Stimulated activated CD8-positive, alpha-beta memory T cell treated with anti-CD3 and anti-CD28 coated beads, Interleukin-12 subunit alpha, Interleukin-12 subunit beta, amount 100 ng/mL, for 24 hours (primary cell): Measurements from ENCODE around the gene XPO6.

Experiments
- DNase-seq: peaks from one replicate; pipeline ENCODE4 v3.0.0-alpha.2; 2020; ENCODE audit errors: extremely low read depth

XPO6 gene

DNA sequence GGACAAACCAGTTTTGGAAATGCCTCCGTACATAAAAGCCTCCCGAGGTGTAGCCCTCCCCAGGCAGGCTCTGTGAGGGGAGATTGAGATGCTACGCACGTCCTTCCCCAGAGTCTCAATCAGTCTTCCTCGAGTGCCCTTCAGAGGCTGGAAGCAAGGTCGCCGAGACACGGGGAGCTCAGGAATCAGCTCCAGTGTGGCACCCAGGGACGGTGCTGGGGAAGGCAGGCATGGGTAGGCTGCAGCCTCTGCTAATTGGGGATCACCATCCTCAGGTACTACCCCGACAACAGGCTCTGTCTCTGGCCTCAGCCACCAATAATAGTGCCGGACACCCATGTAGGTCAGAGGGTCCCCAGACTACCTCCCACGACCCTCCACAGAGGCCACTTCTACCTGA lies 120.1 kb downstream of the XPO6 start:
- no peak for DNase-seq

DNA sequence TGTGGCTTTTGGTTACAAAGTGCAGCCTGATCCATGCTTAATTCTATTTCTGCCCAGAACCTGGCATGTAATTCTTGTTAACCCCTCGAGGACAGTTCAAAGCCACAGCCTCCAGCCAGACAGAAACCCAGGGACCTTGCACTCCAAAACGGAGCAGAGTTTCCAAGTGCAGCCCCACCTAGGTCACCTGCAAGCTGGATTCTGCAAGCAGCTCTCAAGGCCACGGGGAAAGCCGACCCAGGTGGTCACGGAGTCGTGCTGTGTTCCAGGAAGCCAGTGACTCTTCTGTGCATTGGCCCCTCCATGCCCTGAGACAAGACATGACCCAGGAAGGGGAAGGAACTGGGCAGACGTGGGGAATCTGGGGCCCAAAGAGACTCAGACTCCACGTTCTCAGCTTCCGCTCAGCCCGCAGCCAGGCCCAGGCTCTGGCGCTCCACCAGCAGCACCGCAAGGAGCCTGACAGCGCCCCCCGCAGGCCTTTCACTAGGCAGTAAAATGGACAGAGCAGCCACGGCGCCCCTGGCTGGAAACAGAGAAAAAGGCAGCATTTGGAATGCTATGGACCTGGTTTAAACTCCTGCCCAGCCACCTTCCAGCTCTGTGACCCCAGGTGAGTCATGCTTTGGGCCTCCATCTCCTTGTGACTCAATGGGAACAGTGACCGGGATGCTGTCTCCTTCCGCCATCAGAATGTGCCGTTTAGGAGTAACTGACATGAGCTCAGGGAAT lies 121.0 kb downstream of the XPO6 start:
- DNase-seq: no peak

DNA sequence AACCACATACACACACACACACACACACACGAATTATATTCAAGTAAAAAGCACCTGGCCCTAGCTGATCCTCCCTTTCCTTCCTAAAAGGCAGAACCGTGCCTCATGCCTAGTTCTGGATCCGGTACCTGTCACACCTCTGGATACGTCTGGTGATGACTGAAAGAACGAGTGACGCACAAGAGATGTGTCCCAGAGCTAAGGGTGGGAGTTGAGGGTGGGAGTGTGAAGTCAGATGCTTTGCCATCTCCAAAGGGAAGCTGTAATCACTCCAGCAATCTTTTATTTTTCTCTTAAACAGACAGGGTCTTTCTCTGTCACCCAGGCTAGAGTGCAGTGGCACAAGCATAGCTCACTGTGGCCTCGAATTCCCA lies 121.8 kb downstream of the XPO6 start:
- no peak for DNase-seq

DNA sequence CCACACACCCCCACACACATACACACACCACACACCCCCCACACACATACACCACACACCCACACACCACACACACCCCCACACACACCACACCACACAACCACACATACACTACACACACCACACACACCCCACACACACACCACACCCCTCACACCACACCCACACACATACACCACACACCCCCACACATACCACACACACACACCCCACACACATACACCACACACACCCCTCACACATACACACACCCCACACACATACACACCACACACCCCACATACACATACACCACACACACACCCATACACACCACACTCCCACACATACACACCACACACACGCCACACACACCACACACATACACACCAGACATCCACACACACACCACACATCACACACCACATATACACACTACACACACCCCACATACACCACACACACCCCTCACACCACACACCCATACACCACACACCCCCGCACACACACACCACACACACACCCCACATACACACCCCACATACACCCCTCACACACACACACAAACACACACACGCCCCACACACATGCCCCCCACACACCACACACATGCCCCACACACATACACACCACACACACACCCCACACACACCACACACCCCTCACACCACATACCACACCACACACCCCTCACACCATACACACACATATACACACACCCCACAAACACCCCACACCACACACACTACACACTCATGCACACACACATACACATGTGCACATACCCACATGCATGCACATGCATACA lies 122.4 kb downstream of the XPO6 start:
- no peak for DNase-seq

DNA sequence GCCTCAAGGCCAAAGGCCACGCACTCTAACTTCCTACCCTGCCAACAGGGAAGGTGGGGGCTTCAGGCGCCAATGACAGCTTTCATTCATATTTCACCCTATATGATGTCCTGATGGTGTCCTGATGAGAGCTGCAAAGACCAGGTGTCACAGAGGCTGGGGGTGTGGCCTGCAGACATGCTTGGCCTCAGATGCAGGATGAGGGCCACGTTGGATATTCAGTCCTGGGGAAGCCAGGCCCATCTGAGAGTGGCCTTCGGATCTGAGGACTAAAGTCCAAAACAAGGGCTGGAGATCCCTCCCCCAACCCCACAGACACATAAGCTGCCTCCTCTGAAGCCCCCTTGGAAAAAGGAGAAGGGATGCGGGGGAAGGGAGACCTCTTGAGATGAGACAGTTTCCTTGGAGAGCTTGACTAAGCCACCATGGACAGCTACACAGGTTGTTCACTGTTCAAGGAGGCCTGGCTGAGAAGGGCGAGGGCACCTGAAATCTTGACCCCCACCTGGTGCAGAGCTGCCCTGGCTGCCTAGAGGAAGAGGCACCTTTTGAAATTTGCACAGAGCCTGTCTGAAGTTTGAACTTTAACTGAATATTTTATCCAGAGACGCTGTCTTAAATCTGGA lies 124.0 kb downstream of the XPO6 start:
- DNase-seq: no peak

DNA sequence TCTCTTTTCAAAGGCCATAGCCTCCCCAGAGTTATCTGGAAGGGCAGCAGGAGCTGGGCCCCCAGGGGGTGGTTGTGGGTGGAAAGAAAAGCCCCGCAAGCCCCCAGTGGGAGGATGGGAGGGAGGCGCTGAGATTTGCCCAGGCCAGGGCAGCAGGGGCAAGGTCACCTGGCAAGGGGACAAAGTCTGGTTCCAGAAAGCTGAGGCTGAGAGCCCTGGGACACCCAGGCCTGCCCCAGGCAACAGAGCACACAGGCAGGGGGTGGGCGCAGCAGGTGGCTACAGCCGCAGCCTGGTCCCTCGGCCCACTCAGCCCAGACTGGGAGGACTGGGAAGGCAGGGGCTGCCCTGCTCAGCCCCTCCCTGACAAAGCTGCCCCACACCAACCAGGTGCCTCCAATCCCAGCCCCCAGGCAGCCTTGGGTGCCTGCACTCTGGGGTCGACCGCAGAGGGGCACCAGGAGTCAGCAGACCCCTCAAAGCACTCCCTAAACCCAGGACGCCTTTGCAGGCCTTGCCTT lies 124.6 kb downstream of the XPO6 start:
- no peak for DNase-seq

DNA sequence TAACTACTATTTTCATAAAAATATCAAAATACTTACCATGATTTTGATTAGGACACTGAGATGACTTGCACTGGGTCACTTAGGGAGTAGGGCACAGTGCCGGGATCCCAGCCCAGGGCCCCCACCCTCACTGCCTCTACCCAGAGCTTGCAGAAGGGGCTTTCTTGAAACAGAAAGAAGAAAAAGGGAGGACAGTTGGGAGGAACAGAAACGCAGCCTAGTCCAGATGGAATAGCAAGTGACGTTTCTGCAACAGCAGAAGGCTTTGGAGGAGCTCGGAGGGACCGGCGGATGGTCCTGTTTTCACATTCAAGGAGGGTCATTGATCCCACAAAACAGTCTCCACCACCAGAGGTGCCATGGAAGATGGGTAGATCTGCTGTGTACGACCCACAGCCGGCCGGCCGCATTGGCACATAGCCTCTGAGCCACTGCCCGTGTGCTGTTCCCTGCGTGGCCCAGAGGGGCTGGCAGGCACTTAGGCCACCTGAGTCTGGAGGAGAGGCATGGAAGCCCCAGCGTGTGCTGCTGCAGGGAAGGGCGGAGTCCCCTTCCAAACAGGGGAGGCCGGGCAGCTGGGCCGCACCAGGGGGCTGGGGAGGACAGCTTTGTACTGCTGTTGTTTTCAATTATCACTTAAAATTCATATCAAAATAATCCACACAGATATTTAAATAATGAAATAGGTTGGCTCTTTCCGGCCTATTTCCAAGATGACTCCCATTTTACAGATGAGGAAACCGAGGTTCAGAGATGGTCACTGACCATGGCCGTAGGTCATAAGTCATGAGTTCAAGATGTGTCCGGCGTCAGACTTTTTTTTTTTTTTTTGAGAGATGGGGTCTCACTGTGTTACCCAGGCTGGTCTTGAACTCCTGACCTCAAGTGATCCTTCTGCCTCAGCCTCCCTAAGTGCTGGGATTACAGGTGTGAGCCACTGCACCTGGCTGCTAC lies 125.3 kb downstream of the XPO6 start:
- no peak for DNase-seq

DNA sequence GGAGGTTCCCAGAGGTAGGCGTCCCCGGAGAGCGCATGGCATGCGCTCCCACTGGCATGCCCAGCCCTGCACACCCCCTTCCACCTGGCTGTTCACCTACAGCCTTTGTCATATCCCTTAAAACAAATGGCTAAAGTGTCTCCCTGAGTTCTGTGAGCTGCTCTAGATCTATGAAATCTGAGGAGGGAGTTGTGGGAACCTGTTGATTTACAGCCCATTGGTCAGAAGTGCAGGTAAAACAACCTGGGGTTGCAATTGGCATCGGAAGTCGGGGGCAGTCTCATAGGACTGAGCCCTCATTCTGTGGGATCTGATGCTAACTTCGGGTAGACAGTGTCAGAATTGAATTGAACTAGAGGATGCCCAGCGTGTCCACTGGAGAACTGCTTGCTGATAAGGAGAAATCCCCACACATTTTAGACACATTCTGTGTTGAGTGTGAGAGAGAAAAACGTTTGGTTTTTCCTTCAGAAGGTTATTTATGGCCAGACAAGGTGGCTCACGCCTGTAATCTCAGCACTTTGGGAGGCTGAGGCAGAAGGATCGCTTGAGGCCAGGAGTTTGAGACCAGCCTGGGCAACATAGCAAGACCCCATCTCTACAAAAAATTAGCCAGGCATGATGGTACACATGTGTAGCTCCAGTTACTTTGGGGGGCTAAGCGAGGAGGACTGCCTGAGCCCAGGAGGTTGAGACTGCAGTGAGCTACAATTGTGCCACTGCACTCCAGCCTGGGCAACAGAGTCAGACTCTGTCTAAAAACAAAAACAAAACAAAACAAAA lies 126.2 kb downstream of the XPO6 start:
- no peak for DNase-seq

DNA sequence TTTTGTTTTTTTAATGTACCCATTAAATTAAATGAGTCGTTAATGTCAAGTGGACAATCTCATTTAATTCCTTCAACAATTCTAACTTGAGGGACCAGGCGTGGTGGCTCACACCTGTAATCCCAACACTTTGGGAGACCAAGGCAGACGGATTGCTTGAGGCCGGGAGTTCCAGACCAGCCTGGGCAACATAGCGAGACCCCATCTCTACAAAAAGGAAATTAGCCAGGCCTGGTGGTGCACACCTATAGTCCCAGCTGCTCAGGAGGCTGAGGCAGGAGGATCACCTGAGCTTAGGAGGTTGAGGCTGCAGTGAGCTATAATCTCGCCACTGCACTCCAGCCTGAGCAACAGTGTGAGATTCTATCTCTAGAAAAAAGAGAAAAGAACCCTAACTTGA lies 127.6 kb downstream of the XPO6 start:
- no peak for DNase-seq

DNA sequence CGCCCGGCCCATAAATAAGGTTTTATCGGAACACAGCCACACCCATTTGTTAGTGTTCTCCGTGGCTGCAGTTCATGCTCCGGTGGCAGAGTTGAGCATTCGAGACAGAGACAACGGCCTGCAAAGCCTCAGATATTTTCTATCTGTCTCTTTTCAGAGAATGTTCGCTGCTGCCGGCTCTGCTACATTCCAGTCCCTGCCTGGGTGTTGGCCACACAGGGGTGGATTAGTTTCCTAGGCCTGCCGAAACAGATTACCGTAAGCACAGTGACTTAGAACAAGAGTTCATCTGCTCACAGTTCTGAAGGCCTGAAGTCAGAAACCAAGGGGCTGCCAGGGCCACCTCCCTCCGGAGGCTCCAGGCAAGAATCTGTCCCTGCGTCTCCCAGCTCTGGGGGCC lies 129.1 kb downstream of the XPO6 start:
- DNase-seq: no peak

DNA sequence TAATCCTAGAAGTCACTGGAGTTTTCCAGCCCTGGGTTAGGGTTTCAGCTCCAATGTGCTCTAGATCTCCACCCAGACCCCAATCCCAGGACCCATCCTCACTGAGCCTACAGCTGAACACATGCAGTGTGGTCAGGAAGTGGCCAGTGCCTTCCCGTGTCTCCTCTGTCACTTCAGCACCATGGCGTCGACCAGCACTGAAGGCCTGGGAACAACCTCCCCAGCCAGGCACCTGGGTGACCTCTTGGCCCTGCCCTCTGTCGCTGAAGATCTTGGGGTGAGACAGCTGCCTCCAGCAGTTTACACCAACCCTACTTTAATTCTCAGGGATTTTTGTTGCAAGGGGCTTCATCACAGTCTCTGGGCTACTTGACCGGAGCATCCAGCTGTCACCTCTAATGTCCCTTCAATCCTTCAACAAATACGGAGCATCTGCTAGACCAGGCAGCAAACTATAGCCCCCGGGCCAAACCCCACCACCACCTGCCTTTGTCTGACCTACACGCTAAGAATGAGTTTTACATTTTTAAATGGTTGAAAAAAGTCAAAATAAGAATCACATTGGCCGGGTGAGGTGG lies 130.3 kb downstream of the XPO6 start:
- DNase-seq: no peak

DNA sequence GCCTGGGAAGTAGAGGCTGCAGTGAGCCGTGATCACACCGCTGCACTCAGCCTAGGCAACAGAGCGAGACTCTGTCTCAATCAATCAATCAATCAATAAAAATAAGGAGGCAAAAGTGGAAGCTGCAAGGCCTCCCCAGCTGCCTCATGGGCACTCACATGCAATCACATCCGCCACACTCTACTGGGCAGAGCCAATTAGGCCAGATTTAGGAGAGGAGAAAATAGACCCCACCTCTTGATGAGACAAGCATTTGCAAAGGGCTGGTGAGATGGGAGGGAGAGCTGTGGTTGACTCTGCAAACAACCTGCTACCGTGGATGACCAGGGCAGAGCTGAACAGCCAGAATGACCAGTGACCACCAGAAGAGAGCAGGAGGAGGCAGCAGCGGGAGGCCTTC lies 133.5 kb downstream of the XPO6 start:
- no peak for DNase-seq

DNA sequence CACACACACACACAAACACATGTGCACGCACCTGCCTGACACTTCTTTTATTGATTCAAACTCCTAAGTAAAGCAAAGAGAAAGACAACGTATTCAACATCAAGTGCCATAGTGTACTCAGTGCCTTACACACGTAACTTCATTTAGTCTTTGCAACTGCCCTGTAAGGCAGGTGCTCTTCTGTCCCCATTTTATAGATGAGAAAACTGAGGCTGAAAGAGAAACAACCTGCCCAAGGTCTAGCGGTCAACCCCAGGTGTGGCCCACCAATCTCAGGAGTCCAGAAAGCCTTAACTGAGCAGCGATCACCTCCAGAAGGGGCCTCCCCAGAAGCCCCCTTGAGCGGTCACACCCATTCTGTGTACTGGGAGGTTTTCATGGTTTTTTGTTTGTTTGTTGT lies 137.9 kb downstream of the XPO6 start:
- DNase-seq: no peak

DNA sequence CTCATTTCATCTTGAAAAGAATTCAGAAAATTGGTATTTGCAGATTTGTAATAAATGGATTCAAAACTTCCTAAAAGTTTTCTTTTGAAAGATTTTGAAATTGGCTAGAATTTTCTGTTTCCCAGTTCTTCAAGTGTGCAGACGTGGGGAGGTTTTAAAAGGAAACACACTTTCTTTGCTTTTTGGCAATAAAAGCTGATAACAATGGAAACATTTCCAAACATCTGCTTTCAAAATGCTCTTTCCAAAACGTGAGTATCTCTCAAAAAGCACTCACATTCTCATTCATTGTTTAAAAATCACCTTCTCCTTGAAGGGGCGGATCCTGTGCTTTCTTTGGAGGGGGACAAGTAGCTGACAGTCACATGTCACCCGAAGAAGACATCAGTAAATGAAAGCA lies 139.7 kb downstream of the XPO6 start:
- no peak for DNase-seq

DNA sequence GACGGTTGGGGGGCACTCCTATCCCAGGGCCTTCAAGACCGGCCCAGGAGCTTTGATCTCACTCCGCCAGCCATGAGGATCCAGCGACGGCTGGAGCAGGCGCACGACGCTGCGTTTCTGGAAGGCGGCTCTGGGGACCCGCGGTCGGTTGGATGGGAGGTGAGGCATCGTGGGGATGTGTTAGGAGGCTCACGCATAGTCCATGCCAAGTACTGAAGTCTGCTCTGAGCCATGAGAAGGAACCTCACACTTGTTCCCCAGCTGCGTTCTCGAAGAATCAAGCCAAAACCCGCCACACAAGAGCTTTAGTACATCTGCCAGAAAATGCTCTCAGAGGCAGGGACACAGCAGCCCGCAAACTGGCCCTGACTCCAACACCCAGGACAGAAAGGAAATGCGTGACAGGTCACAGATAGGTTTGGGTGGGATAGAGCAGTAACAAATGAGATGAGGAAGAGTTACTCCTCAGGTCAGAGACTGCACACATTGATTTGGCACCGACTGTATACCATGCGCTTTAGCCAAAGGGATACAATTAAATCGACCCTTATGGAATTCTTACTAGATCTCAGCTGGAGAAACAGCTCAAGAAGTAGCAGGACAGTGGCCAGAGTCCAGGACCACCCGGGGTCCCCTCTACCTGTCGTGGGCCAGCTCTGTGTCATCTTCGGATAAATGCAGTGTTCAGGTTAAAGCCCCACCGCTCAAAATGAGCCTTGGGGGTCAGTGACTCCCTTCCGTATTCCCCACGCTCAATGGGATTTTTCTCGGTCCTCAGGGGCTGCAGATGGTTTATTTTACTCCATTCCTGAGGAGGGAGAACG lies 141.6 kb downstream of the XPO6 start:
- DNase-seq: no peak

DNA sequence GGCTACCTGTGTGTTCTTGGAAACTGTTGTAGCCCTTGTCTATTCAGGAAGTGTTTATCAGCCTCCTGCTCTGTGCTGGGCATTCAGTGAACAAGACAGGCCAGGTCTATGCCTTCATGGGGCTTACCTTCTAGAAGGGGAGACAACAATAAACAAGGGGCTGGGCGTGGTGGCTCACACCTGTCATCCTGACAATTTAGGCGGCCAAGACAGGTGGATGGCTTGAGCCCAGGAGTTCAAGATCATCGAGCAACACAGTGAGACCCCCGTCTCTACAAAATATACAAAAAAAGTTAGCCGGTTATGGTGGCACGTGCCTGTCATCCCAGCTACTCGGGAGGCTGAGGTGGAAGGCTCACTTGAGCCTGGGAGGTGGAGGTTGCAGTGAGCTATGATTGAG lies 142.8 kb downstream of the XPO6 start:
- no peak for DNase-seq

DNA sequence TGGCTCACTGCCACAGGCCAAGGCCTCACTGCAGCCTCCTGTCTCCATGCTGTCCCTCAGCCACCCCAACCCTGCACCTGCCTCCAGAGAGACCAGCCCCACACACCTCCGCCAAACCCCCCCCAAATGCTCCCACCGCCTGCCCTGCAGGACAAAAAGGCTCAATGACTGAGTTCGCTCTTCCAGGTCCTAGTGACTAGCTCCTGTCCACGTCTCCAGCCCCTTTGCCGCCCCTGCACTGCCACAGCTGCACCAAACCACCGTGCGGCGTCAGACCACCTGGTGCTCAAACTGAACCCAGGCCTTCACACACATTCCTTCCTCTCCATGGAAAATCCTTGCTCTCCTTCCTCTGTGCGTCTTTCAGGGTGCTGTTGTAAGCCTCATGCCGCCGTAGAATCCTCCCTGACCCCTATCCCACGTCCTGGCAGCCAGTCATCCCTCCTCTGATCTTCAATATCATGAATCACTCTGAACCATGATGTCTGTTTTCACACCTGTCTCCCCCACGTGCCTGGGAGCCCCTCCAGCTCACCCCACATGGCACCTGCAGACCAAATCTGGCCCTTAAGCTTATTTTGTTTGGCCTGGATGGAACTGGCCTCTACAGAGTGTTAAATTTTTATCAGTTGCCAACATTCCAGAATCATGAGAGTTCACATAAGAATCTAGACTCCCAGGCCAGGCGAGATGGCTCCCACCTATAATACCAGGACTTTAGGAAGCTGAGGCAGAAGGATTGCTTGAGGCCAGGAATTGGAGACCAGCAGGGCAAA lies 144.0 kb downstream of the XPO6 start:
- no peak for DNase-seq

DNA sequence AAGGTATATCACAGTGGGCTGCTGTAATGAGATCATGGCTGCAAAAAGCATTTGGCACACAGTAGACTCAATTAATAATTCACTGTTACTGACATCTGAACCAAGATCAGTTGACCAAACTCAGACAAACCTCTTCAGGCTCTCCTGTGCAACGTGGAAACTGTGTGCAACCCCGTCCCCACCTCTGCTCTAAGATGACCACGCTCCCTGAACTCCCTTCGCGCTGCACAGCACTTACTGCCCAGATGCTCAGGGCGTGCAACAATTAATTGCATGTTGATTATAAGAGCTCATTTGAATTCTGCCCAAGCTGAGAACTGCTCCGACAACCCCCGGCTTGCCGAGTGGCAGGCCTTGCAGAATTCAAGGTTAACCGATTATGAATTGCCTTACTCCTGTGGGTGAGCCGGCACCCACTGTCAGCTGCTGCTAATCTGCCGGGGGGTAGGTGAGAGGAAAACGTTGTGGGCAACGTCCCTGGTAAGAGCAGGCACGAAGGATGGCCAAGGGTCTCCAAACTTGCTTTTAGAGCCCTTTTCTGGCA lies 147.0 kb downstream of the XPO6 start:
- DNase-seq: no peak

DNA sequence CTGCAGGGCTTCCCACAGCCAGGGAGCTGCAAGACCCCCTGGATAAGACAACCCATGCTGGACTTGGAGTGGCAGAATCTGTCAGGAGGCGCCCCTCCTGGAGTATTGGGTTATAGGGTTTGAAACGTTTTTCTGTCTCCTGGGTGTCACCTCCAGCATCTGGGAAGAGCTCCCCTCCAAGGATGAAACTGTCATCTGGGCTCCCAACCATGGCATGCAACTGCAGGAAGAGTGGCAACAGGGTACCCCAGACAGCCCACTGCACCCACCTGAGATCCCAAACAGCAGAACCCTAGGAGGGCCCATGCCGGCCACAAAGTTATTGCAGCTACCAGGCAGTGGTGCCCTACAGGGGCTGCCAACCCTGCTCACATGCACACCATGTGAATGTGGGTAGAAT lies 147.6 kb downstream of the XPO6 start:
- DNase-seq: no peak
